ENCODE measurements around the gene SLC25A36.
A peak's percentile ranks its signal among the peaks of the same experiment; 100 is the strongest.

Gene SLC25A36, protein sequence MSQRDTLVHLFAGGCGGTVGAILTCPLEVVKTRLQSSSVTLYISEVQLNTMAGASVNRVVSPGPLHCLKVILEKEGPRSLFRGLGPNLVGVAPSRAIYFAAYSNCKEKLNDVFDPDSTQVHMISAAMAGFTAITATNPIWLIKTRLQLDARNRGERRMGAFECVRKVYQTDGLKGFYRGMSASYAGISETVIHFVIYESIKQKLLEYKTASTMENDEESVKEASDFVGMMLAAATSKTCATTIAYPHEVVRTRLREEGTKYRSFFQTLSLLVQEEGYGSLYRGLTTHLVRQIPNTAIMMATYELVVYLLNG

GRCh38 chr3:140941434-140942220, at the start of gene SLC25A36:
Gene SLC25A36, plus strand, starts transcription at chr3:140941836. Its CDS starts 219 bp downstream, at chr3:140942055.
- peak; percentile 78 to 93 (median 86) for DNase-seq

DNA sequence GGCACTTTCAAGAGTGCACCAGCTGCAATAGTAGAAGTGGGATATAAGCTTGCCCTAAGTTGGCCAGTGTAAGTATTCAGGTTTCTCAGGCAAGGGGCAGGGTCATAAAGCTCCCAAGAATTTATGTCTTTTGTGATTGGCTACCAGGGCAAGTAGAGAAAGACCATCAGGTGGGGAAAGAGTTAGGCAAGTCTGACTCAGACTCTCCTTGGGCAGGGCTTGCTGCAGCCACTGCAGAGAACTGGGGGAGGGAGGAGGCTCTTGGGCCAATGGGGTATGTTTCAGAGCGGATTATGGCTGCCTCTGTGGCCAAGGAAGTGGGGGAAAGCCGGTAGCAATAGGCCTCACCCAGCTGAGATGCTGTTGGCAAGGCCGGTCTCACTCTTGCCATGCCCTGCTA, 44.6 kb upstream of the SLC25A36 start:
- no peak for DNase-seq

DNA sequence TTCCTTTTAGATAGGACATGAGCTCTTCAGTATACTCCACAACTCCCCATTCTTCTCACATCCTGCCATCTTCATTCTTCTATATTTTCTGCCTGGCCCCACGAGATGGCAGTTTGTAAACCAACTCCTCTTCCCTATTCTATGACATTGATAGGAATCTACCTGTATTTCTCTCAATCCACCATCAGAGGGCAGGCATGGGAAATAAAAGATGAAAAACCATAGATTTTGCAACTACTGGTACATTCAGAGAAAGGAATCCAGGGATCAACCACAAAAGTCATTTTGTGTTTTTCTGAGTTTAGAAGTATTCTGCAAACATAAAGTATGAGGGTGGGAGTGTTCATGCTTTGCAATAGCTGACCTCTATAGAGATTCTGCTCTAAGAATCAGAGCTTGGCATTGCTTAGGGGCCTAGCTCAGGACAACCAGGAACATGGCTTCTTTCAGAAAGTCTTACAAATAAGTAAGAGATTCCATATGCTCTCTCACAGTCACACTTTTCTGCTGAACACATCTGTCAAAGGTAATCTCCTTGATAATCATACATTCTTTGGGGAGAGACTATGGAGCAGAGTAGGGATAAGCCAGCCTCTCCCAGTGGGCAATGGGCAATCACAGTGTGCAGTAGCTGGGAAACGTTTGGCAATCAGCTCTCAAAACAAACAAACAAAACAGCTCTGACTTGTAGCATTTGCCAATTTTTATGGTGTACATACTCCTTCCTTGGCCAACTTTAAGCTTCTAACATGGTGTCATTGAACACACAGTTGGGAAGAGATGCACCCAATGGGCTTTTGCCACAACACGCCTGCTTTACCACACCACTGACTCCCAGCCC, 43.1 kb upstream of the SLC25A36 start:
- no peak for DNase-seq

DNA sequence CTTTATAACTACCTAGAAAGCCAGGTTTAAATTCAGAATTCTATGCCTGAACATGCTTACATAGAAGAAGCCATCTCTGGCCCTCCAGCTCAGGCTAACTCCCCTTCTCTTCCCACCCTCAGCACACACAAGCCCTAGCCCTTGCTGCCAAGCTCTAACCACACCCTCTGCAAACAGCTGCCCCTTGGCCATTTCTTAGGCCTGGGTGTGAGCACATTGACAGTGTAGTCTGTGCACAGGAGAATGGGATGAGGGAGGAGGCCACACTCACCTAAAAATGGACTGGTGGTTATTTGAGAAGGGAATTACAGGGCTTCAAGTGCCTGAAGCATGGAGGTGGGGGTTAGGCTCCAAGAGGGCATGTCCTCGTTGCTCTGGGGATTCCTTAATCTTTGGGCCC, 42.3 kb upstream of the SLC25A36 start:
- no peak for DNase-seq

- DNase-seq, result no peak
Observed at GRCh38 chr3:140902791-140903190, 38.8 kb upstream of the SLC25A36 start.

- DNase-seq, result no peak
Observed at GRCh38 chr3:140903196-140903595, 38.4 kb upstream of the SLC25A36 start.

GRCh38 chr3:140904521-140904920, 37.1 kb upstream of the SLC25A36 start:
- no peak for DNase-seq

DNA sequence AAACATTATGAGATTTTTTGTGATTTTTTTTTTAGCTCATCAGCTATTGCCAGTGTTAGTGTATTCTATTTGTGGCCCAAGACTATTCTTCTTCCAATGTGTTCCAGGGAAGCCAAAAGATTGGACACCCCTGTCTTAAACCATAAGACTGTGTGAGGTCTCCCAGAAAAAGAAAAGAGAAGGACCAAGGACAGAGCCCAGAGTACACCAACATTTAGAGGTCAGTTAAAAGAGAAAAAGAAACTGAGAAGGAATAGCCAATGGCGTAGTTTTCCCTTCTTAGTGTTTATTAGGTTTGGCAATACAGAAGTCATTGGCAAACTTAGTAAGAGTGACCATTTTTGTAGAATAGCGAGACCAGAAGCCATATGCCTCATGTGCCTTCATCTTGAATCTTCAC, 36.1 kb upstream of the SLC25A36 start:
- DNase-seq, result no peak

- DNase-seq, result no peak
Observed at GRCh38 chr3:140906785-140907184, 34.9 kb upstream of the SLC25A36 start.

DNA sequence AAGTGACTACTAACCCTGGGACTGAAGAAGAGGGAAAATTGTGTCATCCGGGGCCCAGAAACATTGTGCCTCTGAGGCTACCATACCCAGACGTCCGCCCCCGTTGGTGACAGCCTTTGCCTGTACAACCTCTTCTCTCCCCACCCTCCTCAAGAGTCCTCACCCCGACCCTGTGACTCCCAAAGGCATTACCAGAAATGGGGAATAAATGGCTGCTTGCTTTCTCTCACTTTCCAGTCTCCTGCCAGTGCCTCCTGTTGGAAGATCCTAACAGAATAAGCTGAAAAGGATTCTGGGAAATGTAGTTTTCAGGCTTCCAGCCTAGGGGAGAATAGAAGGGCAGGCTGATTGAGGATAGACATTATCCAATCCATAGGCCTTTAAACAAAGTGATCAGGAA, 30.8 kb upstream of the SLC25A36 start:
- DNase-seq, result no peak

DNA sequence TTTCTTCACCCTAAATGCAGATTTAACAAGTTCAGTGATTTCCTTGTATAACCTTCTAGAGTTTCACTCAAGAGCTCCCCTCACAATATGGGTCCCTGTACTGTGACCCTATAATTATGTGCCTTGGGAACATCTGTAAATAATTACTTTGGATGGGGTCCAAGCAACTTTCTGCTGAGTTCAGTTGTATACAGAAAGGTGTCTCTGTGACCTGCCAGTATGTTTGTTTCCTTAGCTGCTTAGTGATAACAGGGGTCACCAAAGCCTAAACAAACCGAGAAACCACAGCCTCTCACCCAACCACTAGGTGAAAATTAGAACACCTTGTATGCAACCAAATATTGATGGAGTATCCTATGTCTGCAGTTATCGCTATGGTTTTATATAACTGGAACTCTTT, 29.8 kb upstream of the SLC25A36 start:
- DNase-seq, result no peak

DNA sequence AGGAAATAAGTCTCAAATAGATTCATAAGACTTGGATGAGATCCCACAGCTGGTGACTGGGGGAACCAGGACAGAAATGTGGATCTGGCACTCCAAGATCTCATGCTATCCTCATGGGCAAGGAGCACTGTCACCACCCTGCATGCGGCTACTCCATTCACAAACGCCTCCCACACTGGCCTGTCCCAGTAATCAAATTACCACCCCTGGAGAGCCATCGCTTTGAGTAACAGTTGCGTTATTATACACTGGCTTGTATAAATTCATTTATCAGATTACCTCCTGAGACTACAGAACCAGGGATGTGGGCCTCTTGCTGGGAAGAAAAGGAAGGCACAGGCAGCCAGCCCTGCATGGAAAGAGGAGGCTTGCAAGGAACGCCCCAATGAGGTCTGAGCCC, 27.9 kb upstream of the SLC25A36 start:
- DNase-seq, result no peak

DNA sequence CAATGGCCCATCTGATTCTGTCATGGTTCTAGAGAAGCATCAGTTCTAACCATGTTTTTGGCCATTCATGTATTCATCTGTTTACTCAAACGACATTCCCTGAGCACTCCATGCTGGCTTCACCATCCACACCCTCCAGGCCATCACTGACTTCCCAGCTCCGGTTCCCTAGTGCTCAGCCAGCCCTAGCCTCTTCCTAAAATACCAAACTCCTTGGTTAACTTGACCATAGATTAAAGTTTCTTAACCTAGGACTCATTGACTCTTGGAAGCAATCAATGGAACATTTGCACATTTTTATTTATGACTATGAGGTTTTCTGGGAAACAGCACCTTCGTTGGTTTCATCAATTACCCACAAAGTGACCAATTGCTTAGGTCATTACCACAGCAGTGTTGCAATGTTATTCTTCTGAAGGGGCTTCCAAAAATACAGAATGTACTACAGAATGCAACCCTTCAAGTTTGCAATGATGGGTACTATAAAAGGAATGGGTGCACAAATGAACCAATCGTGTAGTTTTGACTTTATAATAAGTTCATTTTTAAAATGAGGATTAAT, 27.2 kb upstream of the SLC25A36 start:
- no peak for DNase-seq

DNA sequence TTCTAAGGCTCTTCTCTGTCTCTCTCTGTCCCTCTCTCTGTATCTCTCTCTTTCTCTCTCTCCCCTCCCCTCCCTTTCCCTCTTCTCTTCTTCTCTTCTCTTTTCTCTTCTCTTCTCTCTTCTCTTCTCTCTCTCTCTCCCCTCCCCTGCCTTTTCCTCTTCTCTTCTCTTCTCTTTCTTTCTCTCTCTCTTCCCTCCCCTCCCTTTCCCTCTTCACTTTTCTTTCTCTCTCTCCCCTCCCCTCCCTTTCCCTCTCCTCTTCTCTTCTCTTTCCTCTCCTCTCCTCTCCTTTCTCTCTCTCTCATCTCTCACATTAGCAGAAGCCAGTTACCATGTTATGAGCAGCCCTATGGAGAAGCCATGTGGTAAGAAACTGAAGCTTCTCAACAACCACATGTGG, 25.0 kb upstream of the SLC25A36 start:
- no peak for DNase-seq

GRCh38 chr3:140917772-140918171, 23.9 kb upstream of the SLC25A36 start:
- DNase-seq, result no peak

DNA sequence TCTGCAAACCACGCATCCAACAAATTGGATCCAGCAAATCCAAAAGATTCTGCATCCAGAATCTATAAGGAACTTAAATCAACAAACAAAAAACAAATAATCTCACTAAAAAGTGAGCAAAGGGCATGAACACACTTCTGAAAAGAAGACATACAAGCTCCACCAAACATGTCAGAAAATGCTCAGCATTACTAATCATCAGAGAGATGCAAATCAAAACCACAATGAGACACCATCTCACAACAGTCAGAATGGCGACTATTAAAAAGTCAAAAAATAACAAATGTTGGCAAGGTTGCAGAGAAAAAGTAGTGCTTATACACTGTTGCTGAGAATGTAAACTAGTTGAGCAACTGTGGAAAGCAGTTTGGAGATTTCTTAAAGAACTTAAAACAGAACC, 21.6 kb upstream of the SLC25A36 start:
- DNase-seq, result no peak

- DNase-seq, result no peak
Observed at GRCh38 chr3:140922634-140923033, 19.0 kb upstream of the SLC25A36 start.

DNA sequence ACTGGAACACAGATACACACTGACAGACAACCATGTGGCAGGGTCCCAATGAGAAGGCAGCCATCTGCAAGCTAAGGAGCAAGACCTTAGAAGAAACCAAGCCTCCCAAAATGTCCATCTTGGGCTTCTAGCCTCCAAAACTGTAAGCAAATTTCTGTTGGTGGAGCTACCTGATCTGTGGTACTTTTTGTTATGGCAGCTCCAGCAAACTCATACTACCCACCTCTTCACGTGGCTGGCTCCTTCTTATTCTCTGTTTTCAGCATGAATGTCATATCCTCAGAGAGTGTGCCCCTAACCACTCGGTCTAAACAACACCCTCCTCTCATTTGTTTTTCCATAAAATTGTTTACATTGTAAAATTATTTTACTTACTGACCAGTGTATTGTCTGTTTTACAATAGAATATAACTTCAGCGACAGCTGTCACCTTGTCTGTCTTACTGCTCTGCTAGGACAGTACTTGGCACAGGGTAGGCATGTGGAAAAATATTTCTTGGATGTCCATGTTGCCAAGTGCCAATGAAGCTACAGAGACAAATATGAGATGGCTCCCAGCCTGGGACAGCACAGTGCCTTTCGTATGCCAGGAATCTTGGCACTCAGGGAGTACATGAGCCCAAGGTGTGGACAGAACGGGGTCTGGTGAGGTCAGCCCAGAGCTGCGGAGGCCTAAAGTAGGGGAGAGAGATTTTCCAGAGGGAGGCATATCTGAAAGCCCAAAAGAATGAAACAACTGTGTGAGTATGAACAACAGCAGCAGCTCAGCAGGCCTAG, 17.4 kb upstream of the SLC25A36 start:
- no peak for DNase-seq

DNA sequence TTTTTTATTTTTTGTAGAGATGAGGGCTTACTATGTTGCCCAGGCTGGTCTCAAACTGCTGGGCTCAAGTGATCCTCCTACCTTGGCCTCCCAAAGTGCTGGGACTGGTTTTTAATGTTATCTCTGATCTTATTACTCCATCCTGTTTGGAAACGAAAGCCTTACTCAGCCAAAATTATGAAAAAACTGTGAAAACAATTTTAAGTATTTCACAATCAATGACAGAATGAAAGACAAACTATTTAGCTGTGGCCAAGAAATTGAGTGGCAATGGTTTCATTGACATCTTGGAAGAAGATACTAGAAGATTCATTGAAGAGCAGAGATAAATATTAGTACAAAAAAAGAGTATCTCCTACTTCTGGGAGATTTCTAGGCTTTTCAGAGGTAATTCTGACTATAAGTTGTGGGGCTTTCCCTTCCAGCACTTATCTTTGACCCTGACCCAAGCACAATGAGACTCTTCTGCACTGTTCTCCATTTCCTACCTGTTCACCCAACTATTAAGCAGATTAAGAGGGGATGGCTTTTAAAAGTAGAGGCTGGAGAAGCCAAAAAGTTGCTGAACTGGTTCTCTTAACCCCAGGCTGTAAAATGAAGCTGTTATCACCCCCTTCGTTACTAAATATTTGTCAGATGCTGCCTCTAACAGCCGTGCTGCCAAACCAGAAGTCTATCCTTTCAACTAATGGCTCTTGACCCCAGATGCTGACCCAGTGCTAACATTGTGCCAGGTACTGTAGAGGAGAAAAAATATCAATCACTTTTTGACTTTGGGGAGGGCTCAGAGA, 14.2 kb upstream of the SLC25A36 start:
- DNase-seq, result no peak

DNA sequence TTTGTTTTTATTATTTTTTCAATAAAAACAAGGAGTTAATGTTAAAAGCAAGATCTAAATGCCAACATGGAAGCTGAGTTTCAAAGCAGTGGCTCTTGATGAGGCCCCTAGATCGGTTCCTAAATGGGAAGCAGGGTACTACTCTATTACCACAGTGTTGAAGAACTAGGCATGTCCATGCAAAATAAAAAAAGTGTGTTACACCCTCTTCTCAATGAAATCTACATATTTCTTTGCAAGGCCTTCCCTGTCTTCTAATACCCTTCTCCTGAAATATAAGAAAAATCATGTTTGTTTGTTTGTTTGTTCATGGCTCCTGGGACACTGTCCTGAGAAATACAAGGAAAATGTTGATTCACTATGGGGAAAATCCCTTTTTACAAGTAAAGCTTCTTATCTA, 12.2 kb upstream of the SLC25A36 start:
- DNase-seq, result no peak

GRCh38 chr3:140931016-140931454, 10.6 kb upstream of the SLC25A36 start:
- DNase-seq, result no peak

Data from activated naive CD4-positive, alpha-beta T cell (primary cell).